Measurements from ENCODE around the gene CAPG. TPM values are rescaled to one million over a fixed set of nuclear protein-coding genes. Genes with fewer than 3 reads are reported as not detected.

CAPG gene
- total and polyA plus RNA-seq, 9 of the 15 experiments (the other 6 are each of a cell fraction or from before 2014, with no cell fraction given), result 10.6 to 90.4 (median 56.0) TPM

DNA sequence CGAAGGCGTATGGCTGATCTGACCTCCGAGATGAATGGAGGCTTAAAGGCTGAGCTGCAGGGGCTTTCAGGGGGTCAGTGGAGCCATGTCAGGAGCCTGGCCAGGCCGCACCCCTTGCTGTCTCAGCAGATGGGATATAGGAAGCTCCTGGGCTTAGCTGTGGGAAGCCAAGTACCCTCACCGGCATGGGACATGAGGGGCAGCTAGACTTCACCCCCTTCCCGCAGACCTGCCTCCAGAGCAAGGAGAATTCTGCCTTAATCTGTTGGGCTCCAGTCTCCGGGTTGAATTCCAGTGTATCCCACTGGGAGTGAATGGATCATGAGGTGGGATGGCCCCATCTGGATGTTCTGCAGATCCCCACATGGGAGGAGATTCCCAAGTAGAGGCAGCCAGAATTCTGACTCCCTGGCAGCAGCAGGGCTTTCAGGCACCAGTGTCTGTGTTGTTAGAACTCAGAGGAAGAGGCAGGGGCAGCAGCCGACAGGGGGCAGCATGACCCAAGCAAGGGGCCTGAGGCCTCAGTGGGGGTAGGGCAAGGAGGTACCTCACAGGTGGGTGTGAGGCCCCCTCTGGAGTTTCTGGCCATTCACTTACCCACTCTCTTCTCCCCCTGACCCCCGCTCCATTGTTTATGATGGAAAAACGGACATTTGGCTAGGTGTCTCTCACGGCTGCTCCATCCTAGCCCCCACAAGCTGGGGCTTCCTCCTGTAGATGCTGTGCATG, 19.1 kb downstream of the CAPG start:
- in situ Hi-C loops (cut with MboI), result no loop called here
- 41% methylated on average over 11 of the region's 11 CpGs for WGBS (ENCODE audit: insufficient coverage, low coverage, missing lambda C conversion rate)
- peaks cover 13% of the 10 kb centered on the region; the same call in 2 of the 3 replicates for H3K36me3 ChIP-seq (ENCODE audit: control insufficient read depth, insufficient read depth, low read length)
- H3K9me1 ChIP-seq (ENCODE audit: control insufficient read depth, insufficient read depth, low read length), result no peaks in the 10 kb centered on the region
- no TSS peak for BruUV-seq (replicated peaks)
- no peak overlapping the region for H3K27ac ChIP-seq (ENCODE audit: extremely low read depth, low read depth, low read length)
- FAIRE-seq, result peak; percentile 78
- H3K4me2 ChIP-seq (ENCODE audit: insufficient read depth, low read length), result no peak overlapping the region
- no peaks in the 10 kb centered on the region for H3K9me3 ChIP-seq (replicated peaks; ENCODE audit: control insufficient read depth, insufficient read depth, low read depth, low read length)
- CTCF ChIA-PET (ENCODE audit: low intra/inter-chr PET ratio), result interaction anchor here (0.6 to 3.1 kb wide), 4 partner anchors 45 to 390 kb away, joined by 3 to 32 read pairs (median 3); no protein-coding TSS in a partner anchor
- H4K20me1 ChIP-seq (replicated peaks; ENCODE audit: control insufficient read depth, insufficient read depth, low read length), result no peaks in the 10 kb centered on the region
- H2AFZ ChIP-seq (ENCODE audit: low read depth, low read length), result no peak overlapping the region
- no peaks in the 10 kb centered on the region for H3K79me2 ChIP-seq (ENCODE audit: control insufficient read depth, insufficient read depth, low read length)
- peak; percentile 79 to 85 (median 81) for DNase-seq (ENCODE audit: extremely low read depth in 1 of 4, low spot score in 3 of 4)
- no peaks in the 10 kb centered on the region for H3K27me3 ChIP-seq (ENCODE audit: control insufficient read depth in 2 of 2, insufficient read depth in 2 of 2, low read length in 2 of 2)
- intact Hi-C loops (cut with micrococcal nuclease), result loop anchor here (1.0 kb wide), 2 partner anchors 29 to 161 kb away; no protein-coding TSS in a partner anchor
- peak overlapping the region in 1 of 2 experiments; percentile 71; a peak in 2 of 4 replicates for H3K9ac ChIP-seq (ENCODE audit: insufficient read depth in 1 of 2, low read depth in 2 of 2, low read length in 2 of 2)
- peak; percentile 96 for ATAC-seq
- POLR2A ChIA-PET, result interaction anchor here (0.8 to 63.9 kb wide), 4 partner anchors 7 to 317 kb away, joined by 3 to 1576 read pairs (median 7); partner anchors contain the start of gene MAT2A
- H3K4me1 ChIP-seq (replicated peaks in 1 of 2; ENCODE audit: control insufficient read depth in 2 of 2, insufficient read depth in 2 of 2, low read length in 2 of 2), result peaks cover 0 to 5% of the 10 kb centered on the region in 2 experiments; a peak in 1 of 5 replicates
- no peak overlapping the region for H3K4me3 ChIP-seq
- peak; percentile 86 for TF ChIP-seq CC2D1A (IDR thresholded peaks at IDR 0.05)
- TF ChIP-seq GATAD2A (IDR thresholded peaks at IDR 0.05), result 0 out of 2 replicates have a peak, but pooled peaks have one; percentile 50
- TF ChIP-seq RB1 (IDR thresholded peaks at IDR 0.05; ENCODE audit: low read depth), result peak; percentile 47
- TF ChIP-seq XRCC5 (IDR thresholded peaks at IDR 0.05; ENCODE audit: low read depth, low read length), result 0 out of 2 replicates have a peak, but pooled peaks have one; percentile 47
- TF ChIP-seq ZNF551 (CRISPR knock-in tag; IDR thresholded peaks at IDR 0.05), result no peak
- no peak for TF ChIP-seq ID3 (CRISPR knock-in tag; IDR thresholded peaks at IDR 0.05)
- no peak for TF ChIP-seq ID3 (tag; IDR thresholded peaks at IDR 0.05)
- TF ChIP-seq ATF7 (IDR thresholded peaks at IDR 0.05), result peak; percentile 24; the same call in 1 of the 2 replicates
- TF ChIP-seq CREBBP (IDR thresholded peaks at IDR 0.05; ENCODE audit: low read depth, low read length), result no peak
- TF ChIP-seq MAZ (CRISPR knock-in tag; conservative IDR thresholded peaks at IDR 0.05 in 1 of 2, IDR thresholded peaks at IDR 0.05 in 1 of 2), result peak; percentile 51 to 53; a peak in 2 of 4 replicates
- no peak for TF ChIP-seq COPS2 (conservative IDR thresholded peaks at IDR 0.05)
- TF ChIP-seq CREM (IDR thresholded peaks at IDR 0.05; ENCODE audit: low read depth), result peak; percentile 25; the same call in 1 of the 2 replicates
- no peak for TF ChIP-seq SMARCC2 (IDR thresholded peaks at IDR 0.05; ENCODE audit: low read depth)
- peak; percentile 96 to 97 for TF ChIP-seq RAD21 (CRISPR knock-in tag; conservative IDR thresholded peaks at IDR 0.05 in 1 of 2, IDR thresholded peaks at IDR 0.05 in 1 of 2)
- 0 out of 2 replicates have a peak, but pooled peaks have one; percentile 27 for TF ChIP-seq ETV5 (CRISPR knock-in tag; IDR thresholded peaks at IDR 0.05; ENCODE audit: low read depth)
- no peak for TF ChIP-seq ADNP (tag; IDR thresholded peaks at IDR 0.05)
- 0 out of 2 replicates have a peak, but pooled peaks have one; percentile 38 for TF ChIP-seq KLF16 (IDR thresholded peaks at IDR 0.05)
- TF ChIP-seq DEAF1 (CRISPR knock-in tag; IDR thresholded peaks at IDR 0.05), result peak; percentile 97
